Left ventricle myocardium inferior (tissue), 1 donor: Measurements from ENCODE around the gene SGCD. TPM values are rescaled to one million over a fixed set of nuclear protein-coding genes. Genes with fewer than 3 reads are reported as not detected.
A peak's percentile ranks its signal among the peaks of the same experiment; 100 is the strongest.

Experiments
- DNase-seq: peaks from one replicate; pipeline ENCODE4 v3.0.0-alpha.2; 2020
- H3K27ac ChIP-seq: fragments of 200-600 bp; replicated peaks from 2 replicates; pipeline ENCODE4 v1.8.0; 2021
- H3K27me3 ChIP-seq: fragments of 200-600 bp; 2 replicates; pipeline ENCODE4 v1.8.0; 2021; ENCODE audit warnings: low read depth
- H3K36me3 ChIP-seq: fragments of 200-600 bp; 2 replicates; pipeline ENCODE4 v1.8.0; 2021
- H3K4me1 ChIP-seq: fragments of 200-600 bp; 2 replicates; pipeline ENCODE4 v1.8.0; 2021
- H3K4me3 ChIP-seq: fragments of 200-600 bp; 2 replicates; pipeline ENCODE4 v1.8.0; 2021; ENCODE audit warnings: mild to moderate bottlenecking, moderate library complexity
- H3K9me3 ChIP-seq: fragments of 200-600 bp; replicated peaks from 2 replicates; pipeline ENCODE4 v1.8.0; 2021
- intact Hi-C: fragments of 100-400 bp; cut with micrococcal nuclease; formaldehyde crosslinking; loops from one replicate; pipeline ENCODE4 v1.11.0; 2022
- long read RNA-seq: library from polyadenylated mRNA; unstranded; transcript quantifications from one replicate; pipeline ENCODE4 v2.0.0, GENCODE V29; 2021
- total RNA-seq: library from RNA; stranded (reverse); fragmentation: NEBNext Ultra II Directional; extraction: Animal tissue kit (Norgen Biotek cat#: 25700); gene quantifications from one replicate; pipeline ENCODE4 v1.2.1, GENCODE V29; 2021
- TF ChIP-seq, protein P1 (sequence below): fragments of 200-600 bp; IDR thresholded peaks from 2 replicates; pipeline ENCODE4 v1.8.0; 2021; ENCODE audit warnings: antibody characterized with exemption, mild to moderate bottlenecking, borderline replicate concordance
- donor health status: DM: no; HTN: yes; CAD: no; lungs with severe emphysema.

SGCD gene
- 98.7 TPM for total RNA-seq
- long read RNA-seq, full-length matches to known transcripts, result 25 of 83 reads
- long read RNA-seq, partial matches to known transcripts, result 35 of 83 reads
- long read RNA-seq, other reads (novel, unspliced or antisense), result 23 of 83 reads

DNA sequence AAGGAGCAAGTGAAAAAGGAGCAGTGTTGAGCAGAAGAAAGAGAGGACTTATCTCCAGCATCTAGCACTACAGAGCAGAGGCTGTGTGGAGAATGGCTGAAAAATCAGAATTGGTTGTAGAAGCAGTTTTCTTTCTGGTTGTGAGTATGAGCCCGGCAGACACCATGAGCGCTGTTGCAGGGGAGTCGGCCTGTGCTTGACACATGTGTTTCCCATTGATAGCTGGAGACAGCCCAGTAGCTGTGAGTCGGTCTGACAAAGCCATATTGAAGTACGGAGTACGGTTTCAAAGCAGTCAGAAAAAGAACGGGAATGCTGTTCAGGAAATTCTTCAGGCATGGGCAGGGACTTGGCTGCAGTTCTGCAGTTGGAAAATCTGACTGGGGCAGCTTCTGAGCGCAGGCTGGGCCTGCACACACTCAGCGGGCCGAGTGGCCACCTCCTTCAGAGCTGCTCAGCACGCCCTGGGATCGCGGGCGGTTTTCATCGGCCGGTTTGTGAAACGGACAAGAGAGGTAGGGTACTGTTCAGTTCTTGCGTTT lies at the start of gene SGCD:
Gene SGCD, plus strand, starts transcription at position 447 of the 542 bp plus-strand sequence.
- Histone ChIP-seq H3K27ac (peak within 1 kb of the TSS; percentile 92), H3K27me3 (no peaks in the 10 kb centered on the region), H3K4me3 (peak within 1 kb of the TSS; percentile 72), H3K36me3 (no peaks in the 10 kb centered on the region), H3K9me3 (no peaks in the 10 kb centered on the region), H3K4me1 (peaks cover 46% of the 10 kb centered on the region)
- TF ChIP-seq, protein P1, sequence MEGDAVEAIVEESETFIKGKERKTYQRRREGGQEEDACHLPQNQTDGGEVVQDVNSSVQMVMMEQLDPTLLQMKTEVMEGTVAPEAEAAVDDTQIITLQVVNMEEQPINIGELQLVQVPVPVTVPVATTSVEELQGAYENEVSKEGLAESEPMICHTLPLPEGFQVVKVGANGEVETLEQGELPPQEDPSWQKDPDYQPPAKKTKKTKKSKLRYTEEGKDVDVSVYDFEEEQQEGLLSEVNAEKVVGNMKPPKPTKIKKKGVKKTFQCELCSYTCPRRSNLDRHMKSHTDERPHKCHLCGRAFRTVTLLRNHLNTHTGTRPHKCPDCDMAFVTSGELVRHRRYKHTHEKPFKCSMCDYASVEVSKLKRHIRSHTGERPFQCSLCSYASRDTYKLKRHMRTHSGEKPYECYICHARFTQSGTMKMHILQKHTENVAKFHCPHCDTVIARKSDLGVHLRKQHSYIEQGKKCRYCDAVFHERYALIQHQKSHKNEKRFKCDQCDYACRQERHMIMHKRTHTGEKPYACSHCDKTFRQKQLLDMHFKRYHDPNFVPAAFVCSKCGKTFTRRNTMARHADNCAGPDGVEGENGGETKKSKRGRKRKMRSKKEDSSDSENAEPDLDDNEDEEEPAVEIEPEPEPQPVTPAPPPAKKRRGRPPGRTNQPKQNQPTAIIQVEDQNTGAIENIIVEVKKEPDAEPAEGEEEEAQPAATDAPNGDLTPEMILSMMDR, result peak; percentile 13
- intact Hi-C loops, result loop anchor here (5.0 kb wide), 1 partner anchor 496 kb away; no protein-coding TSS in a partner anchor
- peak; percentile 71 for DNase-seq

DNA sequence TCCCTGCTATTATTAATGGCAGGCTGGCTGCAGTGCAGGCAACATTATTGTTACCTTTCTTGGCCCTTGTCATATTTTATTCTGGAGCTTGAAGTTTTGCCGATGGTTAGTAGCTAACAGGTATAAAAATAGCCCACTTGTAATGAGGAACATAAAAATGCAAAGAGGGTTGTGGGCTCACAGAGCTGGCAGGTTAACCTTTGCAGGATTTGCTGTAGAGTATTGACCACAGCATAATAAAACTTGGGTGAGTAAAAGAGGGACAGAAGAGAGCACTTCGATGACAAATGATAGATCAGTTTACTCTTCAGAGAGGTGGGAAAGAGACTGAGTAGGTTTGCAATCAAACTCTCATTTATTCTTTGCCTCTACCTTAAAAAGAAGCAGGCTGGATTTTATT lies 49.7 kb upstream of the SGCD start:
- H3K4me3 ChIP-seq, result no peak overlapping the region
- H3K27ac ChIP-seq, result no peak overlapping the region
- H3K27me3 ChIP-seq, result no peaks in the 10 kb centered on the region
- intact Hi-C loops, result no loop called here
- TF ChIP-seq, protein P1, result no peak
- peaks cover 31% of the 10 kb centered on the region for H3K4me1 ChIP-seq
- H3K9me3 ChIP-seq, result no peaks in the 10 kb centered on the region
- DNase-seq, result no peak
- no peaks in the 10 kb centered on the region for H3K36me3 ChIP-seq

DNA sequence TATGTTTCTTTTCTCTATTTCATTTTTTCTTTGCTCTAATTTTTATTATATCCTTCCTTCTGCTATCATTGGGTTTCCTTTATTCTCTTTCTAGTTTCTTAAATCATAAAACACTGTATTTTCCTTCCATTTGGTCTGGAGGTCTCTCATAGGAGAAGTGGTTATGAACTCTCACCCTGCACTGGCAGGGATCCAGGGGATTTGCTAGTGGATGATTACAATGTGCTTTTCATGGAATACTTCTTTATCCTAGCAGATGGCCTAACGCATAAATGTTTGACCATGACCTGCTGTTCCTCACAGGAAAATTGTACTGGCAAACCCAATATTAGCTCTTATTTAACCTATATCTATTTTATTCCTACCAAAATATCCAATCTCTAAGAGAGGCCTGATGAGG lies 31.5 kb upstream of the SGCD start:
- no peaks in the 10 kb centered on the region for H3K9me3 ChIP-seq

DNA sequence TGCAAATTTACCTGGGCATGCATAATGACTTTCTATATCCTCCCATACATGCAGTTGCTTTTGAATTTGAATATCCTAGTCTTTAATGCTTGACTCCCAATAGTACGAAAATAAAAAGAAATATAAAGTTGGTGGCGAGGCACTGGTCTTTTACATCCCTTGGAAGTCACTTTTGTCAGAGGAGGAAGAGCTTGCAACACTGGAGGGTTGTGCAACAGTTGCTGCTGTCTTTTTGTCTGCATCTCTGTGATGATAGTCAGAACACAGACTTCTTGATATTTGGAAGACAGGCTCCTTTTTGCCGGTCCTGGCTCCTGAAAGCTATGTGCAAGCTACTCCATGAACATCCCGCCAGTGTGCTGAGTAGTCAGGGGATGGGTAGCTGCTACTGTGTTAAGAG lies 16.8 kb upstream of the SGCD start:
- Histone ChIP-seq H3K4me3 (no peak overlapping the region), H3K9me3 (peaks cover 22% of the 10 kb centered on the region), H3K36me3 (no peaks in the 10 kb centered on the region), H3K27me3 (no peaks in the 10 kb centered on the region), H3K27ac (no peak overlapping the region), H3K4me1 (peaks cover 14% of the 10 kb centered on the region)
- intact Hi-C loops, result no loop called here
- TF ChIP-seq, protein P1, result no peak
- no peak for DNase-seq

More for the DNA sequence above, 31.5 kb upstream of the SGCD start:
- intact Hi-C loops, result no loop called here
- no peak for DNase-seq
- Histone ChIP-seq H3K36me3 (no peaks in the 10 kb centered on the region), H3K27me3 (no peaks in the 10 kb centered on the region), H3K27ac (no peak overlapping the region), H3K4me1 (no peaks in the 10 kb centered on the region), H3K4me3 (no peak overlapping the region)
- TF ChIP-seq, protein P1, result no peak

DNA sequence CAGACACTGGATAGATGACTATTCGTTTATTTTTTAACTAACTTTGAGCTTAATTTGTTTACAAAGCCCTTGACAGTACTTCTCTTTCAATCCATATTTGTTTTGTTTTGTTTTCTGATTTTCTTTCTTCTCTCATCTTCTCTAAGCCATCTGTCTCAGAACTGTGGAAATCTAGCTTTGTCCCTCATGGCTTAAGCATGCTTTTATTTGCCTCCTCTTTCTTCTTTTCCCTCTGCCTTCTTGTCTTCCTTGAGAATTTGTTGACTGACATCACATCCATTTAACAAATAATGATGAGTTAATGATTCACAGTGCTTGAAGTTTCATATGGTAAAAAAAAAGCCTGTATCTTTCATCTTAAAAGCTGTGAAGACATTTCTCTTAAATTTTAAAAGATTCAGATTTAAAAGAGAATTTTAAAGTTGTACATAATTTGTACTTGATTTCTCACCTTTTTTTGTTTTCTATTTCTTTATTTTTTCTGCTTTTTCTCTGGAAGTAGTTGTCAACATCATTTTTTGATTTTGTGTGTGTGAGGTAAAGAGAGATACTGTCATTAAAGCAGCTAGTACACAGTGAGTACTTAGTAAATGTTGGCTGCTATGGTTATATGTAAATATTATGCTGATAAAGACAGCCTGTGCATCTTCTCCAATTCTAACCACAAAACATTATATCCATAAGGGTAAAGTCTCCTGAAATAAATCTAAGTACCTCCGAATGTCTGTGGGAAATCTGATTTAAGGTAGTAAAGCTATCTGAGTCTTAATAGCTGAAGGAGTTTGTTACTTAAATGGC lies 13.9 kb upstream of the SGCD start:
- Histone ChIP-seq H3K36me3 (no peaks in the 10 kb centered on the region), H3K4me3 (no peak overlapping the region), H3K4me1 (peaks cover 14% of the 10 kb centered on the region), H3K27me3 (no peaks in the 10 kb centered on the region), H3K27ac (no peak overlapping the region), H3K9me3 (peaks cover 14% of the 10 kb centered on the region)
- TF ChIP-seq, protein P1, result no peak
- no peak for DNase-seq
- intact Hi-C loops, result no loop called here
